T1000 (cell line): ENCODE results near the gene ADGRD1.
"Not testable (repeated sequence)": the region's sequence is repeated elsewhere in the genome, so short reads cannot be mapped to it uniquely, and the experiment has no call there.

Experiments used
- DNase-seq: peaks from one replicate; lab custom pipeline; 2025; ENCODE audit warnings: mixed read lengths; lab: John Stamatoyannopoulos, UW

ADGRD1 gene

DNA sequence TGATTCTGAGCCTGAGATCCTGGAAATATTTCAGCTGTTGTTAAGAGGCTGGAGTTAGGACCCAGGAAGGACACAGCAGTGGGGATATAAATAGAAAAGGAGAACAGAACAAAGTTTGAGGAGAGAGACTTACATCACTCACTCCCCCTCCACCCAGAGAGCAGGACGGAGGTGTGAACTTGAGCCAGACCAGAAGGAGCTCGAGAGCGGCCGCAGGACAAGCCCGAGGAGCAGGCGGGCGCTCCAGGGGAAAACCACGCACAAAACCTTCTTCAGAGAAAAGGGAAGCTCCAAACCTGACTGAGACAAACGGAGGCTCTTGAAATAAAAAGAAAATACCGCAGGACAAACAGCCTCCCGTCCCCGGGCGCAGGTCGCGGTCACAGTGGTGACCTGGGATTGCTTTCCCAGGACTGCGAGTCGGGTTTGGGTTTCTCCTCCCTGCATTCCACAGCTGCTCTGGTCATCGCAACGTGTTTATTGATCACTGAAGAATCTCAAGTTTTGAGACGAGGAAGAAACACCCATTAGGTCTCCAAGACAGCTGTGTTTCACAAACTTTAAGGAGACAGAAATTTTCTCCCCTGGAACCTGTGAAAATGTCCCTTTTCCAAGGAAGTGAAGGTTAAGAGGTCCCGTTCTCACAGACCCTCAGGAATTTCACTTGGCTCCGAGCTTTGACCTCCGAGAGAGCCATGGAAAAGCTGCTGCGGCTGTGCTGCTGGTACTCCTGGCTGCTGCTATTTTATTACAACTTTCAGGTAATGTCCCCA lies at the start of gene ADGRD1:
Gene ADGRD1, plus strand, starts transcription at position 137 of the 773 bp plus-strand sequence. Its CDS starts 559 bp downstream, at position 696.
- DNase-seq = no peak

DNA sequence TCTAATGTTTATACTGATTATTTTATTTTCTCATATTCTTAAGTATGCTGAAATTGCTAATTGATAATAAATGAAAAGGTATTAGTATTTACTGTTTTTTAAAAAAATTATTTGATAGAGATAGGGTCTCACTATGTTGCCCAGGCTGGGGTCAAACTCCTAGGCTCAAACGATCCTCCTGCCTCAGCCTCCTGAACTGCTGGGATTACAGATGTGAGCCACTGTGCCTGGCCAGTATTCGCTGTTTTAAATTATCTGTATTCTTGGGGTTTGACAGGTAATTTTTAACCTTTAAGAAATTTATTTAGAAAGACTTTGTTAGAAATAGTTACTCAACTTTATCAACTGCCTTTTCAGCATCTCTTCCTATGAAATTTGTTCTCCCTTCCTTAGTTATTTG lies 49.6 kb upstream of the ADGRD1 start:
- DNase-seq = no peak

DNA sequence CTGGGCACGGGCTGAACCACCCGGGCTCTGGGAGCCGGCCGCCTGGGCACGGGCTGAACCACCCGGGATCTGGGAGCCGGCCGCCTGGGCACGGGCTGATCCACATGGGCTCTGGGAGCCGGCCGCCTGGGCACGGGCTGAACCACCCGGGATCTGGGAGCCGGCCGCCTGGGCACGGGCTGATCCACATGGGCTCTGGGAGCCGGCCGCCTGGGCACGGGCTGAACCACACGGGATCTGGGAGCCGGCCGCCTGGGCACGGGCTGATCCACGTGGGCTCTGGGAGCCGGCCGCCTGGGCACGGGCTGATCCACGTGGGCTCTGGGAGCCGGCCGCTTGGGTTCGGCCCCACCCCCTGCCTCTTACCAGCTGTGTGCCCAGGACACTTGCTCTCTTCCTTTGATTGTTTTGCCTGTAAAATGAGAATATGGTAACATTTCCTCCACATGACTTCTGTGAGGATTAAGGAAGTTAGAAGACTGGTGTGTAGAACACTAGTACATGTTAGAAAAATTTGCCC lies 48.7 kb upstream of the ADGRD1 start:
- DNase-seq = not testable (repeated sequence)

DNA sequence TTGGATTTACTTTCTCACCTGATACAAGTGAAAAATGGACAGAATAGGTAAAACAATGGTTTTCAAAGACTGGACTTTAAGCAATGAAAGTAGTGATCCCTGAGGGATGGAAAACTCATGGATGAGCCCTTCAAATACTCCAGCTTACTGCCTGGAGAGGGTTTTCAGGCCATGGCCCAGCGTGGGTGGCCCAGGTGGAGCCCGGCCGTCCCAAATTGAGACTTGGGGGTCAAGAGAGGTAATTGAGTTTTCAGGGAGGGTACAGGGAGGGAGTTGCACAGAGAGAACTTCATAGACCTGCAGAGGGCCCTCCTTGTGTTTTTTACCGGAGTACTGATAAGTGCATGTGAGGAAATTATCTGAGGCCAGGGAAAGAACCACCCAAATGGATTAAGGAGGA lies 44.6 kb upstream of the ADGRD1 start:
- DNase-seq = no peak

DNA sequence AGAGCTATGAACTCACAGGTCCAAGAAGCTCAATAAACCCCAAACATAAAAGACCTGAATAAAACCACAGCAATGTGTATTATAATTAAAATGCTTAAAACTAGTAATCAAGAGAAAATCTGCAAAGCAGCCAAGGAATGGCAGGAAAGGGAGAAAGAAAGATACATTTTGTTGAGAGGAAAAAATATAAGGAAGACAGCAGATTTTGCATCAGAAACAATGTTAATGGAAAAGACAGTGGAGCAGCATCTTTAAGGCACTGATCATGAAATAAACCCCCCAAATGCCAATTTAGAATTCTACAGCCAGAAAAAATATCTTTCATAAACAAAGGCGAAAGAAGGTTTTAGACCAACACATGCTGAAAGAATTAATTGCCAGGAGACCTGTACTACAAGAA lies 42.5 kb upstream of the ADGRD1 start:
- DNase-seq = no peak

DNA sequence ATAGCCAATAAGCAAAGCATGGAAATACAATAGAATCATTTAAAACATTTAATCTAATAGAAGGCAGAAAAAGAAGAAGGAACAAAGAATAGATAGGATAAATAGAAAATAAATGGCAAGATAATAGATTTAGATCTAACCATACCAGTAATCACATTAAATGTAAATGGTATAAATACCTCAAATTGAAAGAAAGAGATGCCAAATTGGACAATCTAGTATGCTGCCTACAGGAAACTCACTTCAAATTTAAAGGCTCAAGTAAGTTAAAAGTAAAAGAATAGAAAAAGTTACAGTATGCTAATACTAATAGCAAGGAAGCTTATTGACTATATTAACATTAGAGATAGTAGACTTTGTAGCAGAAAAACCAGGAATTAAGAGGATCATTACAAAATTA lies 41.8 kb upstream of the ADGRD1 start:
- DNase-seq = no peak

DNA sequence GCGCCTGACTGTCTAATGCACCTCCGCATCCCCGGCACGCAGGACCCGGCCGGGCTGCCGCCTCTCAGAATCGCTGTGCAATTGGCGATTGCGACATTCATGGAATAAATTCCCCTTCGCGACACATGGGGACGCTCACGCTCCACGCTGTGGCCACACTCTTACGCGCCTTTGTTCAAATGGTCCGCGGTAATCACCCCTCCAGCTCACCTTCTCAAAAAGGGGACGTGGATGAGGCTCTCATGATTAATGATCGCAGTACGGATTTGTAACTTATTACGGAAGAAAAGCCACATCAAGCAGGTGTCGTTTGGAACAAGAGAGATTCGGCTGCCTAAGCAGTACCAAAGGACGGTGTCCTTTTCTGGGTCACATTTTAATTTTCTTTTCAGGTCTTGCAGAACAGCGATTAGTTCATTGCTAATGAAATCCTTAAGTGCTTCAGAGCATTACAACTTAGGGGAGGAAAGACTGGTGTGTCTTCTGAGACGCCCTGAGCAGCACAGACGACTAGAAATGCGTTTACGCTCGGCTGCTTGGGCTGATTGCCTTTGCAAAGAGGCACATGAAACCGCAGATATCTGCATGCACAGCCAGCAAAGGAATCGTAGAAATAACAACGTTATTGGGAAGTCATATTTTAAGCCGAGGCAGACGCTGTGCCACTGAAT lies 37.3 kb upstream of the ADGRD1 start:
- DNase-seq = no peak

DNA sequence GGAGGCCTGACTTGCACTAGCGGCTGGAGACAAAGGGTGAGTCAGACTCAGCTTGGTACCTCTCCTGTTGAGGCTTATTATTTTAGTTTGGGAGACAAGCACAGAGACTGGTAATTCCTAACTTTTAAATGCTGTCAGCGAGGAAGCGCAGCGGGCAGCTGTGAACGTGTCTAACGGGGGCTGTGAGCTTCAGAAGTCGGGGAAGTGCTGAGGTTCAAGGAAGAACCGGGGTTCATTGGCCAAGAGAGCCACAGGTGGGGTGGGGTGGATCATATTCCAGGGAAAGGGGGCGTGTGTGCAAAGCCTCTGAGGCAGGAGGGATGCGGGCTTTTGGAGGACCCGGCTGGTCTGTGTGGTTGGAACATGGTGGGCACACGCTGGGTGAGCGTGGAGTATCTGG lies 36.1 kb upstream of the ADGRD1 start:
- DNase-seq = no peak

DNA sequence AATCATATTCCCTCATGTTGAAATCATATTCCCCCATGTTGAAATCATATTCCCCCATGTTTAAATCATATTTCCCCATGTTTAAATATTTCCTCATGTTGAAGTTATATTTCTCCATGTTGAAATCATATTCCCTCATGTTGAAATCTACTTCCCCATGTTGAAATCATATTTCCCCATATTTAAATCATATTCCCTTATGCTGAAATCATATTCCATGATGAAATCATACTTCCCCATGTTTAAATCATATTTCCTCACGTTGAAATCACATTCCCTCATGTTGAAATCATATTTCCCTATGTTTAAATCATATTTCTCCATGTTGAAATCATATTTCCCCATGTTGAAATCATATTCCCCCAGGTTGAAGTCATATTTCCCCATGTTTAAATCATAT lies 34.6 kb upstream of the ADGRD1 start:
- no peak for DNase-seq

DNA sequence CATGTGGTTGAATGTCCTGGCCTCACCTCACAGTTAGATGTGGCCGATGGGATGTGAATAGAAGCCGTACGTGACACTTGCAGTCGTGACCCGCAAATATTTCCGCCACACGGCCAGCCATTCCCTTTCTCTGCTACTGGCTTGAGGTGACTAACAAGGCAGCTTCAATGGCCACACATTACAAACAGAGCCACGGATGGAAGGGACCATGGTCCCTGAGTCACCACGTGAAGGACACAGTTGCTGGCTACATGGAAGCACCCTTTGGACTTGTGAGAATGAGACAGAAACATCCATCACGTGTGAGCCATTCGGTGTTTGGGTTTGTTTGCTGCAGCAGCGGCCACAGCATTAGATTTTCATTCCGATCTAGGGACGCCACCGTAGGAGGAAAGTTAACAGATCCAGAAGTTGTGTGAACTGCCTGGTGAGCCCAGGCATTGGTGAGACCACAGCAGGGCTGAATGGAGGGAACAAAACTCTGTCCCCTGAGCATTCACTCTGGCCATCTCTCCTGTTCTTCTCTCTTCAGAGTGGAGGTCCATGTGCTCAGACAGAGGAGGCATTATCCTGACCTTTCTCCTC lies 33.5 kb upstream of the ADGRD1 start:
- no peak for DNase-seq

DNA sequence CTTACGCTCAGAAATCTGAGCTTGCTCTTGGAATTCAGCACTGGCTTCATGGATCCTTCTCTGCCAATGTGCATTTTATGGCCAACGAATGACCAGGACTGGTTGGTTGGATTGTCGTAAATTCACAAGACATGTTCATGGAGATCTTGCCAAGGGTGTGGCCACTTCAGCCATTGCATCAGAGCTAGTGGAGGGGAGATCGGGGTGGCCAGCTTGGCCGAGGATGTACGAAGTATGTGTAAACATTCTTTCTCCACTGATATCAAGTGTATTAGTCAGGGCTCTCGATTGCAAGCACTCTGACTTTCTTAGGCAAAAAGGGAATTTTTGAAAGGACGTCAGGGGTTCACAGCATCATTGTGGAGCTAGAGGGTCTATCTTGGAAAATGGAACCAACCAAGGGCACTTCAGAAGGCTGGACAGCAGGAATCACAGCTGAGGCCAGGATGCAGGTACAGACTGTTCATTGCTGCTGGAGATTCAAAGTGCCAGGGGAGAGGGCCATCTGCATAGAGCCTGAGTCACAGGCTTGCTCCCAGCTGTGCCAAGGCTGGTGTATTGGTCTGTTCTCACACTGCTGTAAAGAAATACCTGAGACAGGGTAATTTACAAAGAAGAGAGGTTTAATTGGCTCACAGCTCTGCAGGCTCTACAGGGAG lies 32.9 kb upstream of the ADGRD1 start:
- no peak for DNase-seq

DNA sequence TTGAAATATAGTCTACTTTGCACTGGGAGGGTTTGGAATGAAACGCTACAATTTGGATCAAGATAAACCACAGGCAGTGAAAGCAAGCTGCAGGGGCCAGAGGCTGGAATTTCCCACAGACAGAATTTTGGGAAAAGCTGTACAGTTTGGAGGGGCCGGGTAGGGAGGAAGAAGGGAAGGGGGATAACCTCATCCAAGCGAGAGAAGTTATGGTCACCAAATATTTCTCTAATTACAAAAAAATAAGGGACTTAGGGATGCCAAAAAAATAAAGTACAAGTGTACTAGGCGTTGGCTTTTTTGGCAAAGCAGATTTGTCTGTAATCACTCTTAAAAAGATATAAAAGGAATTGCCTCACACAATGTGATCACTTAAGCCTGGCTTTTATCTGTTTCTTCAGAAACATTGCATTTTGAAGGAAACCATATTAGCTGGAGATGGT lies 31.2 kb upstream of the ADGRD1 start:
- no peak for DNase-seq

DNA sequence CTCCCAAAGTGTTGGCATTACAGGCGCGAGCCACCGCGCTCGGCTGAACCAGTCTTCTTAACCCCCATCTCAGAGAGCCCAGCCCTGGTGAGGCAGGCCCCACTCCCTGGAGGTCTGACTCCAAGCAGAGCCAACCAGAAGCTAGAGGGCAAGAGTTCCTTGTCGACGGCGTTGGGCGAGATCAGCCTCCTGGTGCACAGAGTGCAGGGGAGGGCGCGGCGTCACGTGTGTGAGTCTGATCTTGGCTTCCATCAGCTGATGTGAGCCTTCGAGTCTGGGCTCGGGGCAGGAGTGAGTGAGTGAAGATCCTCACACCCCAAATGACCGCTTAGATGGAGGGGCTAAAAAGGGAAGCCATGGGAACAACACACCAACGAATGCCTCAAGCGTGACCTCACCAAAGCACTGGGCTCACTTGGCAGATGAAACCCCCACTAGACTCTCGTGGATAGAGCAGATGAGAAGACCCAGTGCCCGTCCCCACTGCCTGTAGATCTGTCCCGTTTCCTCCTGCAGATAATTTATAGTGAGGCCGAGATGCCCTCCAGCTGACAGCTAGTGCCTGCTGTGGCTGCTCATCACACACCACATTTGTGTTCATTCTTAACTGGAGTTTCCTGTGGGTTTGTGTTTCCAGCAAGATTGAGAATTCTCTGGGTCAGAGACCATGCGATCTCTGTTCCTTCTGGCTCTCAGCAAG lies 28.6 kb upstream of the ADGRD1 start:
- no peak for DNase-seq

DNA sequence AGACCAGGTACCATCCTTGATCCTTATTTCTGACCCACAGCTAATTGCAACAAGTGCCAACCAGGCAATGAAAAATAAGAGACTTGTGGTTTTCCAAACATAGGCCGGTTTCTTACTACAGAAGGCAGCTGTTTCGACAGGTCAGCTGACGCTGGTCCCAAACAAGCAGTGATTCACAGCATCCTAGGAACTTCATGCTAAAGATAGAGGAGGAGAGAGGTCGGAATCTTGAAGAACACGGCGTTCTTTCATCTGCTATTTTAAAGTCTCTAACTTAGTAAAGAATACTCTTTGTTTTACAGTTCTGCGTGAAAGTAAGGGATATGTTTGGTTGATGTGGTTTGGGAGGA lies 28.1 kb upstream of the ADGRD1 start:
- no peak for DNase-seq

DNA sequence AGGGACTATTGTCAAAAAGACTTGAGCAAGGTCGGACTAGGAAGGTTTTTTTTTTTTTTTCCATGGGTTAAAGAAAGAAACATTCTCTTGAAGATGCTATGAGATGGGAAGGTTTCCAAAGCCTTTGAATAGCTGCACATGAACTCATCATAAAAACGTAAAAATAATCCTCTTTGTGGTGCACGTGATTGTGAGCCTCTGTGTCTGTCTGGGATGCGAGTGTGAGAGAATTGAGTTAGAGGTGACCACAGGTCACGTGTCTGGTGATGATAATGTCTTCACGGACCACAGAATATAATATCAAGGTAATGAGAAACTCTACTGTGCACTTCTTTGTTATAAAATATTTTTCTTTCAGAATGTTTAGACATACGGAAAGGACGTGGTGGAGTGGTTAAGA lies 24.3 kb upstream of the ADGRD1 start:
- no peak for DNase-seq

DNA sequence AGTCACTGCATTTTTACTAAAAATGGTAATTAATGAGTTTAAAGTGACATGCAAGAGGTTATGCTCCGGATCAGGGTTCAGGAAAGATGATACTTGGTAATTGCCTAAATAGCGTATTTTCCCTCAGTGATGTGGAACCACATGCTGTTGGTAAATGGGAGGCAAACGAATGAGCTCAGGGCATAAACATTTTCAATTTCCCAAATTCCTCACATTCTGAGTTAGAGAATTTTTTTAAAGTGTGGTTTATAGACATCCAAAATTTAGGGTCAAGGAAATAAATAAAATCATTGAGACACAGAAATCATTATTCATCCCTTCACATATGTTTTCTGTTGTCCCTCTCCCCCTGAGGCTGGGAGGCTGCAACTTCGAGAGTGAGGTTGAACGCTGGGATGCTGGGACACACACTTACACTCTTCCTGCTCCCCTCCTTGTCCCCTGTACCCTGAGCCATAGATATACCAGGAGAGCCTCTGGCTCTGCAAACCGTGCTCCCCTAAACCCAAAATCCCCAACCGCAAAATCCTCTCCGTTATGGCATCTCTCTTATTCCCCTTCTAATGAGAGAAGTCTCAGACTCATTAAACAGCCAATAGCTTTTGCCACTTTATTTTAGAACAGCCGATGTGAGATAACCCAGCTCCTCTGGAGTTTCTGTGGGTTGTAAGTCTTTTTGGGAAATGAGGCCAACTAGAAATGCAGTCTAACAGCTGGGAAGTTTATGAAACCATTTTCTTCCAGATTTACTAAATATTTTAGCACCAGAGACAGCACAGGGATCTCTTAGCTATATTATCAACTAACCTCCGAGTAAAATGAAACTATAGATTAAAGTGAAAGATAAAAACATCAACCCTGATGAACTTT lies 21.4 kb upstream of the ADGRD1 start:
- no peak for DNase-seq

DNA sequence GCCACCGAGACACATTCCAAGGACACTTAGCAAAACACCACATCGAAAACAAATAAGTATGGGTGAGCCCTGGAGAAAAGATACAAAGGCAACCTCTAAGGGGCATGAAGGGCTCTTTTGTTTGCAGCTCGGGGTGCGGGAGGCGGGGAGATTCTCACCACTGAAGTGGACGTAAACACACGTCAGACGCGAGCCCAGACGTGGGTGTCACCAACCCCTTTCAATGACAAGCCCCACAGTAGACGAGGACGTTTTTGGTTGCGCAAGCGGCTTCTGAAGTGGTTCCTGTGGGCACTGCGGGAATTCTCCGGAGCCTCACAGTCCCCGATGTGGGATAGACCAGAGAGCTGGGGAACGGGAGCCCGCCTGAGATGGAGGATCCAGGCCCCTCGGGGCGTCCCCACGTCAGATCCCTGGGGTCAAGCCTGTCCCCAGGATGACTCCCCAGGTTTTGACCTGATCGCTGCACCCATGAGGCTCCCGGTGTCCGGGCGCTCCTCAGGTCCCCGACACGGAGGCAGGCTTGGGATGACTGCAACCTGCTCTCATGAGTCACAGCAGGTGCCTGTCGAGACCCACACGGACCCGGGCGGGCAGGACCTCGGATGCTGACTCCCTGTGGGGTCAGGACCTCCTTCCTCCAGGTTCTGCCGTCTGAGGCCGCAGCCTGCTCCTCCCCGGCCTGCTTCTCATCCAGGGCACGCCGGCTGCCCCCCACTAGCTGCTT lies 20.3 kb upstream of the ADGRD1 start:
- DNase-seq = no peak

DNA sequence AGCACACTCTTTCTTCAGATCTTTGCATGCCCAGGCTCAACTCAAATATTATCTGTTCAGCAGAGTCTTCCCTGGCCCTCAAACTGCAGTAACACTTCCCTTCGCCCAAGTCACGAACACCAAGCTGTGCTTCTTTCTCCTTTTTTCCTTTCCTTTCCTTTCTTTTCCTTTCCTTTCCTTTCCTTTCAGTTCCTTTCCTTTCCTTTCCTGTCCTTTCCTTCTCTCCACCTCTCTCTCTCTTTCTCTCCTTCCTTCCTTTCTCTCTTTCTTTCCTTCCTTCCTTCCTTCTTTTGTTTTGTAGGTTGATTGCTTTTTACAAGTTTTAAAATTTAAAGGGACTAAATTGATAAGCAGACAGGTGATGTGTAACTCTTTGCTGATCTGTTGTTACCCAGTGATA lies 19.0 kb upstream of the ADGRD1 start:
- no peak for DNase-seq

DNA sequence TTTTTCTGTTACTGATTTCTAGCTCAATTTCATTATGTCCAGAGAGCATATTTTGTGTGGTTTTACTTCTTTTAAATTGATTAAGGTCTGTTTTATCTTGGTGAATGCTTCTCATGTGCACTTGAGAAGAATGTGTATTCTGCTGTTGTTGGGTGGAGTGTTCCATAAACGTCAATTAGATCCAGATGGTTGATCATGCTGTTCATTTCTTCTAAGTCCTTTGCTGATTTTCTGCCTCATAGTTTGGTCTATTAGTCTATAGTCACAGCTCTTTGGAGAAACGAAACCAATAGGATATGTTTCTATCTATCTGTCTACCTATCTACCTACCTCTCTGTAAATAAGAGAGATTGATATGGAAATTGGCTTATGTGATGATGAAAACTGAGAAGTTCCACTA lies 17.1 kb upstream of the ADGRD1 start:
- DNase-seq = no peak

DNA sequence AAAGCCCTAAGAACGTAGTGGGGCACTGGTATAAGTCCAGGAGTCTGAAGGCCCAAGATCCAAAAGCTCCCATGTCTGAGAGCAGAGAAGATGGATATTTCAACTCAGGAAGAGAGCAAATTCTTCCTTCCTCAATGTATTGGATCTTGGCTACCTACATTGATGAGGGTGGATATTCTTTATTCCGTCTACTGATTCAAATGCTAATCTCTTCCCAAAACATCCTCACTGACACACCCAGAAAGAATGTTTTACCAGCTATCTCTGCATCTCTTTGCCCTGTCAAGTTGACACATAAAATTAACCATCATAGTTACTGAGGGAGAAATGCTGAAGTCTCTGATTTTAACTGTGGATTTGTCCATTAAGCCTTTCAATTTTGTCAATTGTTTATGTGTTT lies 16.6 kb upstream of the ADGRD1 start:
- DNase-seq = no peak
